Lung microvascular endothelial cell (primary cell): ENCODE results near the gene ADGRG1. TPM values are rescaled to one million over a fixed set of nuclear protein-coding genes. Genes with fewer than 3 reads are reported as not detected.
"Not testable (repeated sequence)": the region's sequence is repeated elsewhere in the genome, so short reads cannot be mapped to it uniquely, and the experiment has no call there.

ENCODE experiments used
- DNase-seq, 2 donors: peaks; one replicate each; pipeline versions ENCODE4 v3.0.0 to v3.0.0-alpha.2; 2010; ENCODE audit warnings: low read depth in 2 of 2
- total RNA-seq: library from RNA; depleted of rRNA; stranded (reverse); fragments of >200 nt; gene quantifications from 2 replicates; pipeline ENCODE4 v1.2.1, GENCODE V29; 2014

The ADGRG1 gene
- total RNA-seq: 1.4 and 17.4 TPM in 2 replicates

DNA sequence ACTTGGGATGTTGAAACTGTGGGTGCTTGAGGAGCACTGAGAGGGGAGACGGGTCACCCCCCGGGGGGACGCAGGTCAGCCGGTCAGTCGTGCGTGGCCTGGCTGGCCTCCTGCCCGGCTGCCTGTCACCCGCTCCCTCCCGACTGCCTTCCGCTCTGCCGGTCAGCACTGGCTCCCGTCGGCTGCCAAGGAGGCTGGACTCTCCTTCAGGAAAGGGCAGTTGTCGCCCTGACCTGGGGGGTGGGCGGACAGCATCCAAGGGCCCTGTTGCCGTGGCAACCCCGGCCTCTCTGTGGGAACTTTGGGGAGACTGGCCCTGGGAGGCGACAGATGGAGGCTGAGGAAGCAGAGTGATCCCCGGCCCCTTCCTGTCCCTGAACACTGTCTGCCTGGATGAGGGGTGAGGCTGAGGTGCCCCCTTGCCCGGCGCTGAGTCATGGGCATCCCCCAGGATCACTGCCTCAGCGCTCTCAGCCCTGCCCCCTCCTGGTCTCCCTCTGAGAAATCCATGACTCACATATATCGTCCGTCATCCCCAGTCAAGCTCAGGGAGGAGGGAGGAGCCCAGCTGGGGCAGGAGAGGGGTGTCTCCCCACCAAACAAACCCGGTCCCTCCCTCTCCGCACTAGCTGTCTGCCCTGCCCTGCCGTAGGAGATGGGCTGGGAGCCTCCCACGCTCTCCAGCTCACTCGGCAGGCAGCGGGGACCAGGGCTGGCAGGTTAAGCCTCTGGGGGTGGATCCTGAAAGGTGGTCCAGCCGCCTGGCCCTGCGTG is at the start of gene ADGRG1:
Gene ADGRG1, plus strand, starts transcription at position 623 of the 774 bp plus-strand sequence. CDS start 21,658 bp downstream, outside the sequence.
- peak; percentile 84 to 97 for DNase-seq

DNA sequence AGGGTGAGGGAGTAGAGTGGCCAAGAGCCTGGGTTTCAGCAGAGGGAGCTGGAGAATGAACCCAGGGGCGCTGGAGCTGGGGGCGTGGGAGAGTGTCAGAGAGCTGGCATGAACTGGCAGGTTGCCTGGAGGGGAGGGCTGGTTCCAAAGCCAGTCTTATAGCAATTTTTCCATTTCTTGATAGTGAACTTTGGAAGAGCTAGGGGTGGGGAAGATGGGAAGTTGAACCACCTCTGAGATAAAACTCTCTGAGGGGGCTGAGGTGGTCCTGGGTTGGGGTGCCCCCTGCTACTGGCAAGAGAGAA is 49.1 kb upstream of the ADGRG1 start:
- DNase-seq: no peak

DNA sequence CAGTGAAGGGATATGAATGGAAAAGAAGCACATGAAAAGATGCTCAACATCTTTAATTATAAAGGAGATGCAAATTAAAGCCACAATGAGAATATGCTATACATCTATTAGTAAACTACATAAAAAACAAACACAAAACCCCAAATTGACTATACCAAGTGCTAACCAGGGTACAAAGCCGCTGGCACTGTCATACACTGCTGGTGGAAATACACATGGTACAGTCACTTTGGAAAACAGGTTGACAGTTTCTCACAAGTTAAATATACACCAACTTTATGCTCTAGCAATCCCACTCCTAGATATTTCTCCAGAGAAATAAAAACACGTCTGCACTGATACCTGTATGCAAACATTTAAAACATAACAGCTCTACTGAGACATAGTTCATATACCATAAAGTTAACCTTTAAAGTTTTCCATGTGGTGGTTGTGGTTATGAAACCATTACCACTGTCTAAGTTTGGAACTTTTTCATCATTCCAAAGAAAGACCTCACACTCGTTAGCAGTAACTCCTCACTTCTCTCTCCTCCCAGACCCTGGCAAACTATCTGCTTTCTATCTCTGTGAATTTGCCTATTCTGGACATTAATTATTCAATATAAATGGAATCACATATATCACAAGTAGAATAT is 43.3 kb upstream of the ADGRG1 start:
- no peak for DNase-seq

DNA sequence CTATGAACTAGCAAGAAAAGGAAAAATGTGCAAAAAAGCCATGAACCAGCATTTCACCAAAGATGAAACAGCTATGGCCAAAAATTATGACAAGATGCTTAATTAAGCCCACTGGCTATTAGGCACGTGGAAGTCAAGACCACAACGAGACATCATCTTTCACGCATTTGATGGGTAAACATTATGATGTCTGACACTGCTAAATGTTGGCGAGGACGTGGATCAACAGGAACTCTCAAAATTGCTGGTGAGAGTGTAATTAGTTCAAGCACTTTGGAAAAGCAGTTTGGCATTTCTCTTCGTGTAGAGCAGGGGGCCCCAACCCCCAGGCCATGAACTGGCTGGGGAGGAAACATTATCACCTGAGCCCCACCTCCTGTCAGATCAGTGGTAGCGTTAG is 39.6 kb upstream of the ADGRG1 start:
- no peak for DNase-seq

DNA sequence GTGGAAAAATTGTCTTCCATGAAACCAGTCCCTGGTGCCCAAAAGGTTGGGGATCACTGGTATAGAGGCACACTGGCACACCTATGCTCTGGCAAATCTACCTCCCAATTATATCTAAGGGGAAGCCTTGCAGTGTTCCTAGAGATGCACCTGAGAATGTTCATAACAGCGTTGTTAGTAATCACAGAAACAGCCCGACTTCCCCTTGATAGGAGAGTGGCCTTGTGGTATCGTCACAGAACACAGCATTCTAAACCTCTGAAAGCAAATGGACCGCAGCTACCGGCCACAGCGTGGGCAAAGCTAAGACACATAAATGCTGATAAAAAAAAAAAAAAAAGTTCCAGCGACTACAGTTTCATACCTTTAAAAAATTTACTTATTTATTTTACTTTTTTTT is 39.1 kb upstream of the ADGRG1 start:
- DNase-seq: no peak

DNA sequence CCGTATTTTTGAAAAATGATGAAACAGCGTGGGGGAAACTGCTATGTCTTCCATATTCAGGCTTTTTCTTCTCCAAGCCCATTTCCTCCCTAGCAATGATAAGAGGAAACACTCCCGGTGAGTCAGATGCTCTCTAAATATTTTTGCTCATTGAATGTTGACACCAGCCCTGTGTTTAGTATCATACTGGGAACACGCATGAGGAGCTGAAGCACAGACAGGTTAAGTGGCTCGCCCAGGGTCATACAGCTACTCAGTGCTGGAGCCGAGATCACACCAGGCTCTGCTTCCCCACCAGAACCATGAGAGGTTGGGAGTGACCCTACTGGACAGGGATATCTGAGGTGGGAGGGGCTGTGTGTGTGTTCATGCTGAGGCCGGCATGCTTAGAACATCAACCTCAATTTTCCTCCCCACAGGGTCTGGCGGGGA is 37.8 kb upstream of the ADGRG1 start:
- peak; percentile 72 to 75 for DNase-seq

DNA sequence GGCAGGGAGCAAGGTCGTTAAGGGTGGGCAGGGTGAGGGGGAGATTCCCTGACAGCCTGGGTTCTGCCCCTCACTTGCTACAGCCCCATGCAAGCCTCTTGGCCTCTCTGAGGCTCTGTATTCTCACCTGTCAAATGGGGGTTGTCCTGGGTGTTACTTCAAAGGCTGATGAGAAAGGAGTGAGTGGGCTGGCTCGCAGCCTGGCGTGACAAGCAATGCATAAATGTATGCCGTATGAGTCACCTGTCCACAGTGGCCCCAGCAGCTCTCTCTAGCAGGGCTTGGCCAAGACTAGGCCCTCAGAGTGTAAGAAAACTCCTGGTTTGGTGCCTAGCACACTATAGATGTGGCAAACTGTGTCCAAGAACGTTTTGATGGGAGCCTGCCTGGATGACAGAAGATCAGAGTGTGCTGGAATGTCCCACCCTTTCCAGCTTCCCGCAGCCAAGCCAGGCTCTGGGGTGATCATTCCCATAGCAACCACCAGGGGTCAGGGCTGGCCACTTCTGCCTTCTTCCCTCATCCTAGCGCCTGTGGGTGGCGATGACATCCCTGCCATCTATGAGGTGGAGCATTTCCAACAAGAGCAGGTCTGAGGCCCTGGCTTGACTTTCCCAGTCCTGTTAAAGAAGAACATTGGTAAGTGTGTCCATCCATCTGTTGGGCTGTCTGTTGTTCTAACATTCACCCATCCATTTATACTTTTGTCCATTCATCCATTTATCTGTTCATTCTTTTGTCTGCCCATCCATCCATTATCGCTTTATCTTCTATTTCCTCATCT is 37.2 kb upstream of the ADGRG1 start:
- DNase-seq: peak; percentile 76 to 87

DNA sequence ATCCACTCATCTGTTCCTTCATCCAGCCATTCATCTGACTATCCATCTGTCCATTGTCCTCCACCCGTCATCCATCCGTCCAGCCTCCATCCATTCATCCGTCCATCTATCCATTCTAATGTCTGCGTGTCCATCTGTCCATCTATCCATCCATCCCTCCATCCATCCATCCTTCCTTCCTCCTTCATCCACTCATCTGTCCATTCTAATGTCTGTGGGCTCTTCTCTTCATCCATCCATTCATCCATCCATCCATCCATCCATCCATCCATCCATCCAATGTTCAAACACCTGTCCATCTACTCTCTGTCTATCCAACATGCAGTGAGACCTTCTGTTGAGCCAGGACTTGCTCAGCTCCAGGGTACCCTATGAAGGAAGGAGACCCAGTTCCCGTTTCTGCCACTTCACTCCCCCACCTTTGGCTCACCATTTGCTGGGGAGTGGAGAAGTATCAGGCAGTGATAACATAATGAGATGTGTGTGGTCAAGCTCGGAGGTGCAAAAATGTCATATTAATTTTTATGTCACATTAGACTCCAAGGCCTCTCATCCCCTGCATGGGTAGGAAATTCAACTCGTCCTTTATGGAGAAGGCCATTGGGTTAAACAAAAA is 36.5 kb upstream of the ADGRG1 start:
- DNase-seq: no peak

DNA sequence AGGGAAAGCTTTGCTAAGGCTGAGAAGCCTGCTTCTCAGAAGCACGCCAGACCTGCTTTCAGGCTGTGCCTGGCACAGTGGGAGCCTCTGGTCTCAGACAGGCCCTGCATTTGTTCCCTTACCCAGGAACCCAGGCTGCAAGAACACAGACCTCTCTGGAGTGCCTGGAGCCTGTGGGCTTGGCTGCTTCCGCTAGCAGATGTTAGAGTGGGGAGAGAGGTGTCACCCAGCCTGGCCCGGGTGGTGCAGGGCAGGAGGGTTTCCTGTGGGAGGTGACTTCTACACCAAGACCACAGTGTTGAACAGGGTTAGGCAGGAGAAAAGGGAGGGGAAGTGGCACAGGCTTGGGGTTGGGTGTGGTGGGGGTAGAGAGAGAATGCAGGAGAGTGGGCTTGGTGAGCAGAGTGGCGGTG is 35.8 kb upstream of the ADGRG1 start:
- no peak for DNase-seq

DNA sequence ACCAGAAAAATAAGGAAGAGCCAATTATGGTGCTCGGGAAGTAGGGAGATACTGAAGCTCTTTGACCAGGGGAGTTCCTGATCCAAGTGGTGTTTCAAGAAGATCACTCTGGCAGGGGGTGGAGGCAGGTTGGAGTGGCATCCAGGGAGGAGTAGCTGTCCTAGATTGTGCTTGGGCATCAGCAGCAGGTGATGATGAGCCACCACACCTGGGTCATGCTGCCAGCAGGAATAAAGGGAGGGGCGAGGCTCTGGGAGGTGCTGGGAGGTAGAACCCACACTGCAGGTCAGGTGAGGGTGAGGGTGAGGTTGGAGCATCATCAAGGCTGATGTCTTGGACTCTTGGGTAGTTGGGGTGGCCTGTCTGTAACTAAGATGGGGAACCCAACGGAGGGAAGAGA is 35.4 kb upstream of the ADGRG1 start:
- no peak for DNase-seq

DNA sequence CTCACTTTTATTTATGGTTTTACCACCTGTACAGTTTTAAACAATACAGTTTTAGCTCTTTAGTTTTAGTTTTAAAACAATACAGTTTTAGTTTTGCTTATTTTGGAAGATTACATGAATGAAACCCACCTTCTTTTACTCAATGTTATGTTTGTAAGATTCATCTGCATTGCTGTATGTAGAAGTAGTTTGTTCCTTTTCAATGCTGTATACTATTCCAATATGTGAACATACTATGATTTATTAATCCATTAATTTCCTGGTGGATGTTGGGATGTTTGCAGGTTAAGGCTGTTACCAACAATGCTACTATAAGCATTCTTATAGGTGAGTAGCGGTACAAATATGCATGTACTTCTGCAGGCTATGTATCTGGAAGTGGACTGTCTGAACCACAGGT is 34.4 kb upstream of the ADGRG1 start:
- DNase-seq: no peak

DNA sequence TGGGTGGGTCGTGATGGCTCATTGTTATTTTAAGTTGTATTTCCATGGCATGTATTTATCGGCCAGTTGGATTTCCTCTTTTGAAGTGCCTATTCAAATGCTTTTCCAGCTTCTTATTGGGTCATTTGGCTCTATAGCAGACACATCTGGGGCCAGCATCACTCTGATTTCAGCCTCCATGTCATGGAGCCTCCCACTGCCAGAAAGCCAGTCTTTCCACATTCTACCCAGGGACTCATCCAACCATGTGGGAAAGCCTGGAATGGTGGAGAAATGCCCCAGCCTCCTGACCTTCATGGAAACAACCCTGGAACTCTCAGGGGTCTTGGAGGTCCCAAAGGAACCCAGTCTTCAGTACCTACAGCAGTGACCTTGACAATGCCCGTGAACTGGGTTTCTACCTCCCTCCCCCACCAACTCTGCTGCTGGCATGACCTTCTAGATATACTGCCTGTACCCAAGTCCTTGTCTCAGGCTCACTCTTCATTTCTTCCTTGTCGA is 33.8 kb upstream of the ADGRG1 start:
- DNase-seq: no peak

DNA sequence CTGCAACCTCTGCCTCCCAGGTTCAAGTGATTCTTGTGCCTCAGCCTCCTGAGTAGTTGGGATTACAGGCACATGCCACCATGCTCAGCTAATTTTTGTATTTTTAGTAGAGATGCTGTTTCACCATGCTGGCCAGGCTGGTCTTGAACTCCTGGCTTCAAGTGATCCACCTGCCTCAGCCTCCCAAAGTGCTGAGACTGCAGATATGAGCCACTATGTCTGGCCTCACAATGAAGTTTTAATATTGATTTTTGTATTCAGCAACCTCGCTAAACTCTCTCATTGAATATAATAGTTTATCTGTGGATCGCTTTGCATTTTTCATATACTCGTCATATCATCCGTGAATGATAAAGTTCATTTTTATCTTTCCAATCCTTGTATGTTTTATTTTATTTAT is 32.2 kb upstream of the ADGRG1 start:
- DNase-seq: not testable (repeated sequence)

DNA sequence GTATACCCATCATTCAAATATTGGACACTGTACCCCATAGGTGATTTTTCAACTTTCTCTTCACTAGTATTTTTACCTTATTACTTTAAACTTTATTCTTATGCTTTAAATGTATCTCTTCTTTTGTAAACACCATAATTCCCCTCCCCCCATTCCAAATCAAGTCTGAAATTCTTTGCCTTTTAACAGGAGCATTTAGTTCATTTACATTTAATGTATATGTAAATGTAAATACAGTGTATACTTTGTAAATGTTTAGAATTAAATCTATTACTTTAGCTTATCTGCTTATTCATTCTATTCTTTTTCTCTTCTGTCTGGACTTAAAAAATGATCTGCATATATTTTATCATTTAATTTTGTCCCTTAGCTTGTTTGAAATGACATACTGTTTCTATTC is 30.0 kb upstream of the ADGRG1 start:
- no peak for DNase-seq

DNA sequence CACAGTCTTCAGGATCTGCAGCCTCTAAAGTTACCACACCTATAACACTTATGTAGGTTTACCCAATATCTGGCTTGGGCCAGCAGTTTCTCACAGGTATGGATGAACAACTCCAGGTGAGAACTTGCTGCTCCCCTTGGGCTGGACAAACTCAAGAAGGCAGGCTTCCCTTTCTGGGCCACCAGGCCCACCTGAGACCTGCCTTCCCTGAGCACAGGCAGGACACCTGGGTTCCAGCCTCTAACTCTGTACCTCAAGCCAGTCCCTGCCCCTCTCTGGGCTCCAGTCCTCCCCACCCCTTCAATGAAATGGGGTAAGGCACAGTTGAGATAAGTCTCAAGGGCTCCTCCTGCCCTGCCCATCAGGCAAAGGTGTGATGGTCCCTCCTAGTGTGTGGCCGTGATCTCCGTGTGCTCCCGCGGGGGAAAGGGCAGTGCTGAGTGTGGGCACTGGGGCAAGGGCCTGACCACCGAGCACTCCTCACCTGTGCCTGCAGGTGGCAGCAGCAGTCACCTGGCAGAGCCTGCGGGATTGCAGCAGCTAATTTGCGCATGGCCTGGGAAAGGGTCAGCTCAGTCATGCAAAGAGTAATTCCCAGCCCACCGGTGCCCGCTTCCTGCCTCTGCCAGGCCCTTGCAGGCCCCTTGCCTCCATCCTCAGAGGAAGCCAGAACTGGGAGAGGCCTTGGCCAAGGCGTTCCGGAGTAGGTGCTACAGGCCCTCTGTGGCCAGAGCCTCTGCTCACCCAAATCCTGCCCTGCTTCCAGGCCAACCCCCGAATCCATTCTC is 28.2 kb upstream of the ADGRG1 start:
- peak; percentile 62 to 78 for DNase-seq

DNA sequence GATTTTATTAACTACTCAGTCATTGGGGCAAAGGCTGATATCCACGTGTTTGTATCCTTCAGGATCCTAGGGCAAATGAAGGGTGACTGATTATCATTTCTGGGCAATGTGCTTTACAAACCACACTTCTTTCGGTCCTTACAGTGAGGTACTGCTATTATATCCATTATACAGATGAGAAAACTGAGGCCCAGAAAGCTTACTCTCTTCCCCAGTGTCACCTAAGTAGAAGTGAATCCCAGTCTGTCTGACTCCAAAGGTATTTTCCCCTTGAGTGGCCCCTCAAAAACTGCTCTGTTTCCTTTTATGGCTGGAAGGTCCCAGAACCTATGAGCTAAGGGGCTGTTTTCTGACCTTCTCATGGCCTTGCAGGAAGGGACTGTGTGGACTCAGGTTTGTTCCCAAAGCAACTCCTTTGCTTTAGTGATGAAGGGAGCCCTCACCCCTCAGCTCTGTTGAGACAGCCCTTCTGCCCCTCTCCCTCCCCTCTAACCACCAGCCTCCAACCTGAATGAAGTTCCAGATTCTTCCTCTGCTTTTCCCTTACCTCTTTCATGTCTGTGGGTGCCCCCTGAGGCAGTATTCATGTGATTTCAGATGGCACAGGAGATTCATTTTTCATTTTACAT is 27.4 kb upstream of the ADGRG1 start:
- DNase-seq: no peak

DNA sequence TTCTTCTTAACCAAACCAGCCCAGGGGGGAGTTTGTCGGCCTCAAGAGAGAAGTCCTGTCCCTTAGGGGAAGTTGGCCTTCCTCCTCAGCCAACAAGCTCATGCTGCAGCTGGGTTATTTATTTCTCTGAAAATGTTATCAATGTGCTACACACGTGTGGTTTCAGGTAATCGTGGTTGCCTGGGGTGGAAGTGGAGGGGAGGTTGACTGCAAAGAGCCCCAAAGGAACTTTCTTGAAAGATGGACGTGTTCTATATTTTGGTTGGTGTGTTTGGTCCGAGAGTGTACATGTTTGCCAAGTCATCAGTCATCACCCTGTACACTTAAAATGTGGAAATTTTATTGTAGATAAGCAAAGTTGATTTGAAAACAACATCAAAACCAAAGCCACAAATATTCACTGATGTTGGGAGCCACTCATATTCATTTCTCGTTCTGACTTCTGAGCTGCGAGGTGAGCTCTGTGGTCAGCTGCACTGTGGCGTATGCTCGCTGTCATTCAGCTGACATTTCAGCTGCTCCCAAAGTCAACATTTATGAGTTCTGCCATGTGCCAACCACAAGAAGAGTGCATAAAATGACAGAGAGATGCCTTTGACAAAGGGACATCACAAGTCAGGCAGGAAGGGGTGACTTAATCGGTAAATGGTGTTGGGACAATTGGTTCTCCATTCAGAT is 26.5 kb upstream of the ADGRG1 start:
- DNase-seq: peak in 1 of 2 donors; percentile 29

DNA sequence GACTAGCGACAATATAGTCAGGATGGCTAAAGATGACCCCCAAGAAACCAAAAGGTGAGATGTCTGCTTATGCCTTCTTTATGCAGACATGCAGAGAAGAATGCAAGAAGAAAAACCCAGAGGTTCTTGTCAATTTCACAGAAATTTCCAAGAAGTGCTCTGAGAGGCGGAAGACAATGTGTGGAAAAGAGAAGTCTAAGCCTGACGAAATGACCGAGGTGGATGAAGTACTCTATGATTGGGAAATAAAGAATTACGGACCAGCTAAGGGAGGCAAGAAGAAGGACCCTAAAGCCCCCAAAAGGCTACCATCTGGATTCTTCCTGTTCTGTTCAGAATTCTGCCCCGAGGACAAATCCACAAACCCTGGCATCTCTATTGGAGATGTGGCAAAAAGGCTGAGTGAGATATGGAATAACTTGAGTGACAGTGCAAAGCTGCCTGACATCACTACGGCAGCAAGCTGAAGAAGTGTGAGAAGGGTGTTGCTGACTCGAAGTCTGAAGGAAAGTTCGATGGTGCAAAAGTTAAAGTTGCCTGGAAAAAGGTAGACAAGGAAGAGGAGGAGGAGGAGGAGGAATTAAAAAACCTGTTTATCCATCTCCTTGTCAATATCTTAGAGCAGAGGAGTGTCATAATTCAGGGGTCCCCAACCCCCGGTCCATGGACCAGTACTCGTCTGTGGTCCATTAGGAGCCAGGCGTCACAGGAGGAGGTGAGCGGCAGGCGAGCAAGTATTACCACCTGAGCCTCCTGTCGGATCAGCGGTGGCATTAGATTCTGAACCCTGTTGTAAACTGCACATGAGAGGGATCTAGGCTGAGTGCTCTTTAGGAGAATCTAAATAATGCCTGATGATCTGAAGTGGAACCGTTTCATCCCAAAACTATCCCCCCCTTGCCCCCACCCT is 25.1 kb upstream of the ADGRG1 start:
- DNase-seq: no peak

DNA sequence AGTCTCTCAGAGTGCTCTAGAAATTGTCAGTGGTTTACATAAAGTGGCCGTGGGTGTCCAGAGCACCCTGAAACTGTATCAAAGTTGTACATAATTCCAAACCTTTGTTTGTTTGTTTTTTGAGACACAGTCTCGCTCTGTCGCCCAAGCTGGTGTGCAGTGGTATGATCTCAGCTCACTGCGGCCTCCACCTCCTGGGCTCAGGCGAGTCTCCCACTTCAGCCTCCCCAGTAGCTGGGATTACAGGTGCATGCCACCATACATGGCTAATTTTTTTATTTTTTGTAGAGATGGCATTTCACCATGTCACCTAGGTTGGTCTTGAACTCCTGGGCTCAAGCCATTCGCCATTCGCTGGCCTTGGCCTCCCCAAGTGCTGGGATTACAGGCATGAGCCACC is 24.3 kb upstream of the ADGRG1 start:
- no peak for DNase-seq
